Measurements from ENCODE around the gene DUOX2.
"Not testable (repeated sequence)": the region's sequence is repeated elsewhere in the genome, so short reads cannot be mapped to it uniquely, and the experiment has no call there.

DUOX2 gene

DNA sequence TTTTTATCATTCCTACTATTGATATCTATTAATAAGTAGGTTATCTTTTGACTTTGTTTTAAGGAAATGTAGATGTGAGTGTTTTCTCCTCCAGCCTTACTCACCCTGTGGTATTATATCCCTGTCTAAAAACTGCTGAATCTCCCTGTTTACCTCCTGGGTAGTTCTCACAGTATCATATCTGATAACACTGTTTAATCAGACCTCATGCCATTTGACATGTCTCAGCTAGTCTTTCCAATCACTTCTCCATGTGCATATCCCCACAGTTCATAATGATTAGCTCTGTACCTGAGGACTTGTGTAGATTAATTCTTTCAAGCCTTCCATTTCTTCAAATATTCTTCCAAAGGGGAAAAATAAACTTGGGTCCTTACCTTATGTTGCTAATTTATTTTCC, 30.7 kb downstream of the DUOX2 start:
- no peaks in the 10 kb centered on the region for H3K4me1 ChIP-seq (ENCODE audit: insufficient read depth, insufficient read length)
- no peak overlapping the region for H3K4me3 ChIP-seq (ENCODE audit: insufficient read length, low read depth)
- H3K9ac ChIP-seq (ENCODE audit: insufficient read length, low read depth): no peak overlapping the region
- no peaks in the 10 kb centered on the region for H3K9me3 ChIP-seq (ENCODE audit: insufficient read depth, low read length)
- no peaks in the 10 kb centered on the region for H3K27me3 ChIP-seq (ENCODE audit: insufficient read depth, insufficient read length)
- TF ChIP-seq ZNF274 (IDR thresholded peaks at IDR 0.05; ENCODE audit: low read depth, low read length) (no peak), SUZ12 (IDR thresholded peaks at IDR 0.05; ENCODE audit: extremely low read depth, insufficient read depth, insufficient read length) (no peak), YY1 (IDR thresholded peaks at IDR 0.05; ENCODE audit: insufficient read depth, insufficient read length) (no peak)
- no peaks in the 10 kb centered on the region for H3K36me3 ChIP-seq (ENCODE audit: insufficient read depth, insufficient read length, low read length)
- no peak for DNase-seq (ENCODE audit: low read depth, low spot score)

DNA sequence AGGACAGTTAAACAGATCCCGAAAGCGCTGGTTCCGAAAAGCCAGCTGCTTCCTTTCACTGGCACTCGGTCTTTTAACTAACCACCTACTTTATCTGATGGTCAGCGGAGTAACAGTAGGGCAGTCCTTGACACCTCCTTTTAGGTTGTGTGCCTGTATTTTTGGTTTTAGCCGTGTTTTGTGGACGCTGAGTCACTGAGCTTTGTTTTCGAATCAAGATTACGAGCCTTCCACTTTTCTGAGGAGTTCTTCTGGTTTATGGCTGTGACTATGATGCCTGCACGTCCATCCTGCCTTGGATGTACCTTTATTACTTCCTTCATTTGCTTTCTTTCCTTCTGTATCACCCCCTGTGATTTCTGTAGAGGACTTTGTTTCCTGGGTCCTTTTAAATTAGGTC, 31.6 kb downstream of the DUOX2 start:
- H3K27me3 ChIP-seq (ENCODE audit: insufficient read depth, insufficient read length); H3K9me3 ChIP-seq (ENCODE audit: insufficient read depth, low read length); H3K4me1 ChIP-seq (ENCODE audit: insufficient read depth, insufficient read length); DNase-seq (ENCODE audit: low read depth, low spot score); H3K36me3 ChIP-seq (ENCODE audit: insufficient read depth, insufficient read length, low read length); H3K9ac ChIP-seq (ENCODE audit: insufficient read length, low read depth); H3K4me3 ChIP-seq (ENCODE audit: insufficient read length, low read depth): not testable (repeated sequence)

DNA sequence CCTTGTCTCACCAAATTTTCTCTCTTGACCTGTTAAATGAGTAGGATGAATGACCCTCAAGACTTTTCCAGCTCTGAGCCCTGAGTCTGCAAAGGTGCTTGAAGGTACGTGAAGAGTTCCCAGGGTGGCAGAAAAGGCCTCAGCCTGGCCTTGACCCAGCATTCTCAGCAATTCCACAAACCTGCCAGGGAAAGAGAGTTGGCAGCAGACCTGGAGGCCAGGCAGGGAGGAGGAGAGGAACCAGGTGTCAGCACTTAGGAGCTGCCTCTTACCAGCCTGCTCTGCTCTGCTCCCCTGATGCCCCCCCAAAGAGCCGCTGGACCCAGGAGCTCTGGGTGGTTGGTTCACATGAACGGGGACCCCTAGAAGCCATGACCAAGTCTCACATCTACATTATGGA, 33.4 kb downstream of the DUOX2 start:
- H3K36me3 ChIP-seq (ENCODE audit: insufficient read depth, insufficient read length, low read length); DNase-seq (ENCODE audit: low read depth, low spot score); H3K27me3 ChIP-seq (ENCODE audit: insufficient read depth, insufficient read length); H3K9ac ChIP-seq (ENCODE audit: insufficient read length, low read depth); H3K4me3 ChIP-seq (ENCODE audit: insufficient read length, low read depth); H3K9me3 ChIP-seq (ENCODE audit: insufficient read depth, low read length); H3K4me1 ChIP-seq (ENCODE audit: insufficient read depth, insufficient read length): not testable (repeated sequence)

DNA sequence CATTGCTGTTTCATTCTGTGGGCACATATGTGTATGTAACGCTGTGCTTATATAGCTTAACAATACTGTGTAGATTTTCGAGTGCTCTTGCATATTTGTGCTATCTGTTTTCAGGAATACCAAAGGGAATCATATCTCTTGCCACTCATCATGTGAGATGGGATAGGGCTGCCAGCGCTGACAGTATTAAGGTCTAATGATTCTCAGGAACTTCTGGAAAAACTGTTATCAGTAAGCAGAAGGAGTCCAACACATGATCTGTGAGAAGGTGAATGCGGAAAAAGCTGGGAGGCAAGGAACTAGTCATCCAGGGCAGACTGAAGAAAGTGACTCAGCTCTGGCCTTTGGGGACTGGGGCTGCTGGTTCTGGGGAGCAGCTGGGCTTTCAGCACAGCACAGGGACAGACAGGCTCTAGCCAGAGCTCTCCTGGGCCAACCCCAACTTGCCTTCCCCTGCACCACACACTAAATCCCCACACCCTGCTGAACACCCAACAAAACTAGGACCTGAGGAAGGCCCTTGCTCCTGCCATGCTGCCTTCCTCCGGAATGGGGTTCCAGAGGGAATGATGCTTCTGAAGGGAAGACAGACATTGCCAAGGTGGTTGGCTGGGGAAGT, 34.2 kb downstream of the DUOX2 start:
- H3K9me3 ChIP-seq (ENCODE audit: insufficient read depth, low read length); H3K9ac ChIP-seq (ENCODE audit: insufficient read length, low read depth): not testable (repeated sequence)

GRCh38 chr15:45079201-45079600, 34.8 kb downstream of the DUOX2 start:
- not testable (repeated sequence) for H3K9ac ChIP-seq (ENCODE audit: insufficient read length, low read depth); DNase-seq (ENCODE audit: low read depth, low spot score)

More for the DNA sequence above, 34.2 kb downstream of the DUOX2 start:
- H3K4me3 ChIP-seq (ENCODE audit: insufficient read length, low read depth); H3K4me1 ChIP-seq (ENCODE audit: insufficient read depth, insufficient read length); H3K27me3 ChIP-seq (ENCODE audit: insufficient read depth, insufficient read length); DNase-seq (ENCODE audit: low read depth, low spot score); H3K36me3 ChIP-seq (ENCODE audit: insufficient read depth, insufficient read length, low read length): not testable (repeated sequence)

DNA sequence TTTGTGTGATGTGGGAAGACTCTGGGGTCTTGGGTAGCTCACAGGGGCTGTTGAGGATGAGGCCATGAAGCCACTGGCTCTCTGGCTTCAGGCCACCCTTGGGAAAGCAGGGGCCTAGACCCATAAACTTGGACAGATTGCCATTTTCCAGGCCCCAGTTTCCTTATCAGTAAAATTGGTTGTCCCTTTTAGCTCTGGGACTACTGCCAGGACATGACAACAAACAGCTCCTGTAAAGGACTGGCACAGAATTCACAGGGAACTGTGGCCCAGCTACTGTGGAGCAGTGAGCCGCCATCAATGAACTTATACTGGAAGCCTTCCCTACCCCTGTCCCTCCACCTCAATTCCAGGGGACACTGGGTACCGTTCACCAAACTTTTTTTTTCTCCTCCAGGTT, 36.6 kb downstream of the DUOX2 start:
- not testable (repeated sequence) for H3K36me3 ChIP-seq (ENCODE audit: insufficient read depth, insufficient read length, low read length); H3K9ac ChIP-seq (ENCODE audit: insufficient read length, low read depth)

More at GRCh38 chr15:45079201-45079600, 34.8 kb downstream of the DUOX2 start:
- H3K4me1 ChIP-seq (ENCODE audit: insufficient read depth, insufficient read length); H3K4me3 ChIP-seq (ENCODE audit: insufficient read length, low read depth); H3K36me3 ChIP-seq (ENCODE audit: insufficient read depth, insufficient read length, low read length); H3K9me3 ChIP-seq (ENCODE audit: insufficient read depth, low read length); H3K27me3 ChIP-seq (ENCODE audit: insufficient read depth, insufficient read length): not testable (repeated sequence)

GRCh38 chr15:45075440-45076320, 38.3 kb downstream of the DUOX2 start:
- not testable (repeated sequence) for DNase-seq (ENCODE audit: low read depth, low spot score); H3K27me3 ChIP-seq (ENCODE audit: insufficient read depth, insufficient read length); H3K36me3 ChIP-seq (ENCODE audit: insufficient read depth, insufficient read length, low read length); H3K4me3 ChIP-seq (ENCODE audit: insufficient read length, low read depth); H3K9me3 ChIP-seq (ENCODE audit: insufficient read depth, low read length); H3K4me1 ChIP-seq (ENCODE audit: insufficient read depth, insufficient read length); H3K9ac ChIP-seq (ENCODE audit: insufficient read length, low read depth)

More for the DNA sequence above, 36.6 kb downstream of the DUOX2 start:
- H3K9me3 ChIP-seq (ENCODE audit: insufficient read depth, low read length); H3K4me1 ChIP-seq (ENCODE audit: insufficient read depth, insufficient read length); DNase-seq (ENCODE audit: low read depth, low spot score); H3K4me3 ChIP-seq (ENCODE audit: insufficient read length, low read depth); H3K27me3 ChIP-seq (ENCODE audit: insufficient read depth, insufficient read length): not testable (repeated sequence)

DNA sequence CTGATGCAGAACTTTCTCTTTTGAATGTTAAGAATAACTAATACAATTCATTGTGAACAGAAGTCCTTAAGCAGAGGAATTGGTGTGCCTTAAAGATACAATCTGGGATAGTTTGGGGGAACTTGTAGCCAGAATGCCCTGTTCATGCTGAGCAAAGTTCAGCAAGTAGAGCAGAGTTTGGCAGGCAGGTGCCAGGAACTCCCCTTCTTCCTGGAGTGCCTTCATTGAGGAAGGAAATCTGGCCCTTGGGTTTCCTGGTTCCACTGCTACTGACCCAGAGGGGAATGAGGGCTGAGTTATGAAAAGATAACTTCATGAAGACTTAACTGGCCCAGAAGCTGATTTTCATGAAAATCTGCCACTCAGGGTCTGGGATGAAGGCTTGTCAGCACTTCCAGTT, 40.4 kb downstream of the DUOX2 start:
- H3K36me3 ChIP-seq (ENCODE audit: insufficient read depth, insufficient read length, low read length); DNase-seq (ENCODE audit: low read depth, low spot score); H3K9me3 ChIP-seq (ENCODE audit: insufficient read depth, low read length); H3K4me3 ChIP-seq (ENCODE audit: insufficient read length, low read depth); H3K9ac ChIP-seq (ENCODE audit: insufficient read length, low read depth); H3K27me3 ChIP-seq (ENCODE audit: insufficient read depth, insufficient read length); H3K4me1 ChIP-seq (ENCODE audit: insufficient read depth, insufficient read length): not testable (repeated sequence)

DNA sequence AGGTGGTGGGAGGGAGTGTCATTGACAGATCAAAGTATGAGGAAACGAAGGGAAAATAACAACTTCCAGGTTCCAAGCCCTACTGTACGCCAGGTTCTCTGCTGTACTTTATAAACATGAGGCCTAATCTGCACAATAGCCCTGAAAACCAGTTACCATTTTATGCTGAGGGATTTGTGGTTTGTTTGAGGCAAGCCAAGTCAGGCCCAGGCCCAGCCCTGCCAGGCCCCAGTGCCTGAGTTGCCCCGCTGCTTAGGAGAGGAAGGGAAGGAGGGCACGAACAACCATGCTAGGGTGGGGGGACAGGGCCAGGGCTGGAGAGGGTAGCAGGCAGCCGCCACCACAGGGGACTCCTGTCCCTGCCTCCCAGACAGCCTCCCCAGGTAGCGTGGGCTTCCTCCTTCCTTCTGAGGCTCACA, 44.0 kb downstream of the DUOX2 start:
- not testable (repeated sequence) for H3K4me3 ChIP-seq (ENCODE audit: insufficient read length, low read depth); DNase-seq (ENCODE audit: low read depth, low spot score); H3K4me1 ChIP-seq (ENCODE audit: insufficient read depth, insufficient read length); H3K36me3 ChIP-seq (ENCODE audit: insufficient read depth, insufficient read length, low read length); H3K27me3 ChIP-seq (ENCODE audit: insufficient read depth, insufficient read length); H3K9me3 ChIP-seq (ENCODE audit: insufficient read depth, low read length); H3K9ac ChIP-seq (ENCODE audit: insufficient read length, low read depth)
